PFSK-1 (cell line): ENCODE measurements around the gene NR3C2.

Source experiments
- FOXP2 ChIP-seq: optimal IDR thresholded peaks from 2 replicates; pipeline ENCODE3; 2011; ENCODE audit warnings: borderline replicate concordance, control low read depth, inconsistent platforms; ENCODE audit not compliant: insufficient read depth; ENCODE audit errors: extremely low read length, extremely low read depth
- POLR2AphosphoS5 ChIP-seq: IDR thresholded peaks from 2 replicates; pipeline ENCODE4 v1.6.1; 2012; ENCODE audit warnings: low read depth, mild to moderate bottlenecking, control low read depth, low read length, moderate library complexity
- SIN3A ChIP-seq: IDR thresholded peaks from 2 replicates; pipeline ENCODE4 v1.6.1; 2012; ENCODE audit warnings: mild to moderate bottlenecking, low read length, moderate library complexity, borderline replicate concordance; ENCODE audit not compliant: insufficient read depth
- TAF1 ChIP-seq: IDR thresholded peaks from 2 replicates; pipeline ENCODE4 v1.6.1; 2012; ENCODE audit warnings: low read length, control low read depth, borderline replicate concordance; ENCODE audit not compliant: insufficient read depth
- TF ChIP-seq, protein P1 (sequence below), 2 experiments: IDR thresholded peaks; 2 replicates each; pipeline versions ENCODE4 v1.6.1 to v1.8.0; 2011 to 2012; ENCODE audit warnings: low read depth in 2 of 2, low read length in 2 of 2, control low read depth in 1 of 2, inconsistent platforms in 1 of 2, mild to moderate bottlenecking in 1 of 2, moderate library complexity in 1 of 2; ENCODE audit not compliant: insufficient read depth in 1 of 2

Gene NR3C2

DNA sequence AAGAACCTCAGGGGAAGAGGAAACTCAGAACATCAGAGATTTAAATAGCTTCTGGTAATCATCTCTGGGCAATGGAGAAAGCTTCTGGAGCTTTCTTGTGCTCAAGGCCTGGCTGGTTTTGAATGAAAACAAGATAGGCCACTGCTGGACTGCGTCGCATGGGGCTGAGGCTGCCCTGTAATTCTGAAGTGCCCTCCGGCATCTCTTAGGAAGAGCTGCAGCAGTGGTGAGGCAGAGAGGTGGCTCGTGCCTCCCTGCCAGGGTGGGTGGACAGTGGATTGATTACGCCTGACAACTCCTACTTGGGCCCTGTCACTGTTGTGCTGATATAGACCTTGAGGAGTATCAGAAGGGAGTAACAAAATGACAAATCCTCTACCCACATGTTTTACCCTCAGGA, 279.7 kb downstream of the NR3C2 start:
- no peak for TF ChIP-seq FOXP2
- TF ChIP-seq, protein P1, sequence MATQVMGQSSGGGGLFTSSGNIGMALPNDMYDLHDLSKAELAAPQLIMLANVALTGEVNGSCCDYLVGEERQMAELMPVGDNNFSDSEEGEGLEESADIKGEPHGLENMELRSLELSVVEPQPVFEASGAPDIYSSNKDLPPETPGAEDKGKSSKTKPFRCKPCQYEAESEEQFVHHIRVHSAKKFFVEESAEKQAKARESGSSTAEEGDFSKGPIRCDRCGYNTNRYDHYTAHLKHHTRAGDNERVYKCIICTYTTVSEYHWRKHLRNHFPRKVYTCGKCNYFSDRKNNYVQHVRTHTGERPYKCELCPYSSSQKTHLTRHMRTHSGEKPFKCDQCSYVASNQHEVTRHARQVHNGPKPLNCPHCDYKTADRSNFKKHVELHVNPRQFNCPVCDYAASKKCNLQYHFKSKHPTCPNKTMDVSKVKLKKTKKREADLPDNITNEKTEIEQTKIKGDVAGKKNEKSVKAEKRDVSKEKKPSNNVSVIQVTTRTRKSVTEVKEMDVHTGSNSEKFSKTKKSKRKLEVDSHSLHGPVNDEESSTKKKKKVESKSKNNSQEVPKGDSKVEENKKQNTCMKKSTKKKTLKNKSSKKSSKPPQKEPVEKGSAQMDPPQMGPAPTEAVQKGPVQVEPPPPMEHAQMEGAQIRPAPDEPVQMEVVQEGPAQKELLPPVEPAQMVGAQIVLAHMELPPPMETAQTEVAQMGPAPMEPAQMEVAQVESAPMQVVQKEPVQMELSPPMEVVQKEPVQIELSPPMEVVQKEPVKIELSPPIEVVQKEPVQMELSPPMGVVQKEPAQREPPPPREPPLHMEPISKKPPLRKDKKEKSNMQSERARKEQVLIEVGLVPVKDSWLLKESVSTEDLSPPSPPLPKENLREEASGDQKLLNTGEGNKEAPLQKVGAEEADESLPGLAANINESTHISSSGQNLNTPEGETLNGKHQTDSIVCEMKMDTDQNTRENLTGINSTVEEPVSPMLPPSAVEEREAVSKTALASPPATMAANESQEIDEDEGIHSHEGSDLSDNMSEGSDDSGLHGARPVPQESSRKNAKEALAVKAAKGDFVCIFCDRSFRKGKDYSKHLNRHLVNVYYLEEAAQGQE (IDR thresholded peaks at IDR 0.05; ENCODE audit: insufficient read depth in 1 of 2, low read depth in 2 of 2, low read length in 2 of 2) = no peak
- no peak for TF ChIP-seq SIN3A
- TF ChIP-seq POLR2AphosphoS5 = no peak
- no peak for TF ChIP-seq TAF1

- TF ChIP-seq TAF1 = no peak
- no peak for TF ChIP-seq POLR2AphosphoS5
- no peak for TF ChIP-seq SIN3A
- no peak for TF ChIP-seq FOXP2
- TF ChIP-seq, protein P1 (IDR thresholded peaks at IDR 0.05; ENCODE audit: insufficient read depth in 1 of 2, low read depth in 2 of 2, low read length in 2 of 2) = no peak
Observed at GRCh38 chr4:148161601-148162000, 280.6 kb downstream of the NR3C2 start.

DNA sequence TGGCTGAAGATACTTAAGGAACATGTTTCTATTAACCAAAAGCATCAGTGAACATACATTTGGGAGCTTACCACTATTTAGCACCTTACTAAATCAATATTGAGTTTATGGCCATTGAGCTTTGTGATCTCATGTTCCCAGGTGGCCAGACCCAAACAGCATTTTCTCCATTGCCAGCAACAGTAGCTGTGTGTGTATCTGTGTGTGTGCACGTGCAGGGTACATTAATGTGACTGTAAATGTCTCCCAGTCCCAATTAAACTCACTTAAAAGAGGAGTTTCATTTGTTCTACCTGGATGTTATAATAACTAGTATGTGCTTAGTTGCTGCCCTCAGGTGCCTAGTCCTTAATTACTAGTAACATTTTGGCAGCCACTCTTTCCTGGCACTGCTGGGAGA, 282.4 kb downstream of the NR3C2 start:
- TF ChIP-seq TAF1 = no peak
- no peak for TF ChIP-seq POLR2AphosphoS5
- TF ChIP-seq SIN3A = no peak
- TF ChIP-seq FOXP2 = no peak

DNA sequence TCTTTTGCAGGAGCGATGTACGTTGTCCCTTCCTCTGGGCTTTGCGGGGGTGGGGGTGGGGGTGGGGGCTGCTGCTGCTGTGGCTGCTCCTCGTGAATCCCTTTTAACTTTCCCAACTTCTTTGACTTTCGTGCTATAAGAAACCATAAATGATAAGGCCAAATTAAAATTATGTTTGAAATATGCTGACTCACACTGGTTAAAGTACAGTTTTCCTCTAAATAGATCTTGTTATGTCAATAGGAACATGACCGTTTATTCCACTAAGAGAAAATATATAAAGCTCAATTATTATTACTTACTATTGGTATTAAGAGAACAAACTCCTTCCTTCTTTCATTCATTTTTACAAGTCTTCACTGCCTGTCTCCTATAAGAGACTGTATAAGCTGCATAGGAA, 287.4 kb downstream of the NR3C2 start:
- no peak for TF ChIP-seq POLR2AphosphoS5
- TF ChIP-seq, protein P1 (IDR thresholded peaks at IDR 0.05; ENCODE audit: insufficient read depth in 1 of 2, low read depth in 2 of 2, low read length in 2 of 2) = no peak

GRCh38 chr4:148152868-148153625, 289.2 kb downstream of the NR3C2 start:
- TF ChIP-seq, protein P1 (IDR thresholded peaks at IDR 0.05; ENCODE audit: insufficient read depth in 1 of 2, low read depth in 2 of 2, low read length in 2 of 2) = no peak
- TF ChIP-seq SIN3A = no peak
- TF ChIP-seq TAF1 = no peak
- no peak for TF ChIP-seq FOXP2
- TF ChIP-seq POLR2AphosphoS5 = no peak
